Suppressor macrophage (primary cell): ENCODE data around the gene NUB1.

Experiments used
- DNase-seq, 4 experiments: peaks; one replicate each; pipeline ENCODE4 v3.0.0-alpha.2; 2020 to 2022

Gene NUB1

GRCh38 chr7:151378011-151378410 is 36.4 kb downstream of the NUB1 start:
- DNase-seq, result no peak

GRCh38 chr7:151378496-151379192 is 37.0 kb downstream of the NUB1 start:
- no peak for DNase-seq

- no peak for DNase-seq
Observed at GRCh38 chr7:151379193-151379520, 37.5 kb downstream of the NUB1 start.

GRCh38 chr7:151379534-151380198 is 38.1 kb downstream of the NUB1 start:
- DNase-seq, result no peak

GRCh38 chr7:151380199-151381097 is 38.8 kb downstream of the NUB1 start:
- no peak for DNase-seq

- DNase-seq, result peak in 2 of 4 experiments; percentile 19 to 35
Observed at GRCh38 chr7:151381098-151381347, 39.4 kb downstream of the NUB1 start.

GRCh38 chr7:151381348-151382078 is 39.9 kb downstream of the NUB1 start:
- peak in 2 of 4 experiments; percentile 24 to 44 for DNase-seq

GRCh38 chr7:151382079-151382885 is 40.7 kb downstream of the NUB1 start:
- no peak for DNase-seq

- no peak for DNase-seq
Observed at GRCh38 chr7:151383638-151384351, 42.2 kb downstream of the NUB1 start.

- DNase-seq, result no peak
Observed at GRCh38 chr7:151384352-151384697, 42.7 kb downstream of the NUB1 start.

GRCh38 chr7:151384776-151385625 is 43.4 kb downstream of the NUB1 start:
- no peak for DNase-seq

- no peak for DNase-seq
Observed at GRCh38 chr7:151385626-151386300, 44.2 kb downstream of the NUB1 start.

GRCh38 chr7:151386301-151387160 is 44.9 kb downstream of the NUB1 start:
- DNase-seq, result no peak

GRCh38 chr7:151387161-151388006 is 45.8 kb downstream of the NUB1 start:
- DNase-seq, result no peak

- DNase-seq, result no peak
Observed at GRCh38 chr7:151388007-151388297, 46.3 kb downstream of the NUB1 start.

GRCh38 chr7:151388430-151388829 is 46.8 kb downstream of the NUB1 start:
- DNase-seq, result no peak

GRCh38 chr7:151389096-151389767 is 47.6 kb downstream of the NUB1 start:
- no peak for DNase-seq
